Neuronal stem cell (in vitro differentiated cells): ENCODE data around the gene RNF150.

Experiments
- DNase-seq: peaks from one replicate; pipeline ENCODE4 v3.0.0-alpha.2; 2013; ENCODE audit warnings: low spot score
- H2AFZ ChIP-seq: one replicate; pipeline ENCODE4 v1.6.1; 2013; ENCODE audit warnings: mild to moderate bottlenecking, low read length, inconsistent platforms
- H2AK5ac ChIP-seq: 2 replicates; pipeline ENCODE4 v1.6.1; 2013; ENCODE audit warnings: low read depth, mild to moderate bottlenecking, inconsistent platforms, low read length, moderate library complexity, mixed read lengths
- H2BK120ac ChIP-seq: 2 replicates; pipeline ENCODE4 v1.6.1; 2013; ENCODE audit warnings: low read depth, mild to moderate bottlenecking, inconsistent platforms, low read length, moderate library complexity, mixed read lengths
- H2BK12ac ChIP-seq: one replicate; pipeline ENCODE4 v1.6.1; 2013; ENCODE audit warnings: low read length, inconsistent platforms
- H2BK15ac ChIP-seq: 2 replicates; pipeline ENCODE4 v1.6.1; 2013; ENCODE audit warnings: mild to moderate bottlenecking, low read length, inconsistent platforms, mixed read lengths
- H2BK5ac ChIP-seq: one replicate; pipeline ENCODE4 v1.6.1; 2013; ENCODE audit warnings: inconsistent platforms, mild to moderate bottlenecking, low read length, moderate library complexity
- H3K14ac ChIP-seq: one replicate; pipeline ENCODE4 v1.6.1; 2013; ENCODE audit warnings: low read length, inconsistent platforms
- H3K18ac ChIP-seq: 2 replicates; pipeline ENCODE4 v1.6.1; 2013; ENCODE audit warnings: low read length, inconsistent platforms
- H3K23ac ChIP-seq: 2 replicates; pipeline ENCODE4 v1.6.1; 2013; ENCODE audit warnings: low read depth, mild to moderate bottlenecking, mixed read lengths, low read length, inconsistent platforms; ENCODE audit not compliant: poor library complexity
- H3K27ac ChIP-seq: replicated peaks from 3 replicates; pipeline ENCODE4 v1.5.1; 2013; ENCODE audit warnings: low read length, inconsistent platforms
- H3K27me3 ChIP-seq, 3 experiments: 2 replicates each; pipeline ENCODE4 v1.6.1; 2013; ENCODE audit warnings: low read length in 3 of 3, mild to moderate bottlenecking in 2 of 3, inconsistent platforms in 1 of 3, low read depth in 1 of 3, mixed read lengths in 1 of 3, moderate library complexity in 1 of 3; ENCODE audit not compliant: control insufficient read depth in 3 of 3, insufficient read depth in 3 of 3
- H3K36me3 ChIP-seq, 2 donors: replicated peaks in 1 of 2; 2 replicates each; pipeline ENCODE4 v1.6.1; 2013; ENCODE audit warnings: low read length in 2 of 2; ENCODE audit not compliant: control insufficient read depth in 2 of 2, insufficient read depth in 2 of 2
- H3K4ac ChIP-seq: 2 replicates; pipeline ENCODE4 v1.6.1; 2013; ENCODE audit warnings: inconsistent platforms, mild to moderate bottlenecking, low read length, moderate library complexity
- H3K4me1 ChIP-seq, 2 donors: 1 replicate in 1 of 2; 2 replicates in 1 of 2; pipeline ENCODE4 v1.6.1; 2013; ENCODE audit warnings: low read length in 2 of 2, low read depth in 1 of 2; ENCODE audit not compliant: control insufficient read depth in 2 of 2, insufficient read depth in 1 of 2
- H3K4me2 ChIP-seq: one replicate; pipeline ENCODE4 v1.6.1; 2013; ENCODE audit warnings: mild to moderate bottlenecking, low read length, inconsistent platforms; ENCODE audit not compliant: insufficient read depth, poor library complexity, severe bottlenecking
- H3K4me3 ChIP-seq, 2 donors: 2 replicates each; pipeline ENCODE4 v1.5.1; 2013; ENCODE audit warnings: low read length in 2 of 2, mild to moderate bottlenecking in 2 of 2, inconsistent platforms in 1 of 2, moderate library complexity in 1 of 2
- H3K79me1 ChIP-seq: one replicate; pipeline ENCODE4 v1.6.1; 2013; ENCODE audit warnings: low read depth, mild to moderate bottlenecking, inconsistent platforms, low read length, moderate library complexity
- H3K9ac ChIP-seq: one replicate; pipeline ENCODE4 v1.6.1; 2013; ENCODE audit warnings: mild to moderate bottlenecking, low read depth, low read length, inconsistent platforms; ENCODE audit not compliant: poor library complexity
- H3K9me3 ChIP-seq, 2 donors: replicated peaks in 1 of 2; 2 replicates each; pipeline versions ENCODE3 to v1.6.1; 2013; ENCODE audit warnings: low read length in 2 of 2, mild to moderate bottlenecking in 2 of 2, inconsistent platforms in 1 of 2, low read depth in 1 of 2, mixed read lengths in 1 of 2, moderate library complexity in 1 of 2; ENCODE audit not compliant: control insufficient read depth in 2 of 2, insufficient read depth in 1 of 2
- H4K8ac ChIP-seq: one replicate; pipeline ENCODE4 v1.6.1; 2013; ENCODE audit warnings: low read depth, mild to moderate bottlenecking, inconsistent platforms, low read length, moderate library complexity
- H4K91ac ChIP-seq: one replicate; pipeline ENCODE4 v1.6.1; 2013; ENCODE audit warnings: low read length, low read depth, mild to moderate bottlenecking, inconsistent platforms; ENCODE audit not compliant: poor library complexity
- WGBS, 2 donors: extraction: QIAGEN DNeasy Blood & Tissue Kit; methylation state at CpG; one replicate each; pipeline ENCODE4 v1.1.7; 2013; ENCODE audit warnings: missing lambda C conversion rate in 2 of 2, mixed read lengths in 1 of 2; ENCODE audit not compliant: insufficient read length in 2 of 2, insufficient replicate concordance in 1 of 2; ENCODE audit errors: extremely low coverage in 2 of 2; 5-methylcytosine and 5-hydroxymethylcytosine counted together

Gene RNF150

GRCh38 chr4:140888054-140888453 is 245.2 kb downstream of the RNF150 start:
- H4K91ac ChIP-seq, result no peak overlapping the region
- no peak overlapping the region for H3K18ac ChIP-seq
- H3K4ac ChIP-seq, result no peak overlapping the region
- H3K79me1 ChIP-seq, result no peaks in the 10 kb centered on the region
- H4K8ac ChIP-seq, result no peak overlapping the region
- no peak overlapping the region for H3K9ac ChIP-seq
- H2BK120ac ChIP-seq, result no peak overlapping the region
- no peak overlapping the region for H2BK5ac ChIP-seq
- no peak overlapping the region for H2AFZ ChIP-seq
- H2BK12ac ChIP-seq, result no peak overlapping the region
- no peak for DNase-seq
- peaks cover 0 to 6% of the 10 kb centered on the region in 2 donors for H3K9me3 ChIP-seq
- H2AK5ac ChIP-seq, result no peak overlapping the region
- H3K36me3 ChIP-seq, result no peaks in the 10 kb centered on the region
- H3K4me3 ChIP-seq, result no peak overlapping the region
- no CpG with 5 or more reads among the region's 3 CpGs for WGBS, 2 donors
- no peaks in the 10 kb centered on the region for H3K27me3 ChIP-seq
- H3K23ac ChIP-seq, result no peak overlapping the region
- H3K4me2 ChIP-seq, result no peak overlapping the region
- H3K14ac ChIP-seq, result no peak overlapping the region
- no peaks in the 10 kb centered on the region for H3K4me1 ChIP-seq
- no peak overlapping the region for H3K27ac ChIP-seq
- no peak overlapping the region for H2BK15ac ChIP-seq

GRCh38 chr4:140887467-140887866 is 245.8 kb downstream of the RNF150 start:
- no CpG with 5 or more reads among the region's 2 CpGs for WGBS, 2 donors
- no peaks in the 10 kb centered on the region for H3K79me1 ChIP-seq
- no peak for DNase-seq

GRCh38 chr4:140884431-140885058 is 248.7 kb downstream of the RNF150 start:
- no peak overlapping the region for H3K14ac ChIP-seq
- H3K23ac ChIP-seq, result no peak overlapping the region
- H2BK12ac ChIP-seq, result no peak overlapping the region
- peak; percentile 54 for DNase-seq
- no peak overlapping the region for H3K4me2 ChIP-seq
- H2BK5ac ChIP-seq, result no peak overlapping the region
- H3K9me3 ChIP-seq, result peaks cover under 1 to 18% of the 10 kb centered on the region in 2 donors
- H3K9ac ChIP-seq, result no peak overlapping the region
- no peaks in the 10 kb centered on the region for H3K79me1 ChIP-seq
- no peak overlapping the region for H4K91ac ChIP-seq
- no CpG with 5 or more reads among the region's 4 CpGs for WGBS, 2 donors
- no peaks in the 10 kb centered on the region for H3K36me3 ChIP-seq
- H3K18ac ChIP-seq, result no peak overlapping the region
- H3K27me3 ChIP-seq, result no peaks in the 10 kb centered on the region
- no peak overlapping the region for H4K8ac ChIP-seq
- no peak overlapping the region for H3K27ac ChIP-seq
- no peak overlapping the region for H2AK5ac ChIP-seq
- no peak overlapping the region for H2BK120ac ChIP-seq
- H3K4ac ChIP-seq, result no peak overlapping the region
- no peak overlapping the region for H3K4me3 ChIP-seq
- H2BK15ac ChIP-seq, result no peak overlapping the region
- H2AFZ ChIP-seq, result no peak overlapping the region
- H3K4me1 ChIP-seq, result no peaks in the 10 kb centered on the region

More at GRCh38 chr4:140887467-140887866, 245.8 kb downstream of the RNF150 start:
- no peaks in the 10 kb centered on the region for H3K36me3 ChIP-seq
- no peak overlapping the region for H2BK12ac ChIP-seq
- peaks cover 0 to 6% of the 10 kb centered on the region in 2 donors for H3K9me3 ChIP-seq
- no peak overlapping the region for H3K4ac ChIP-seq
- no peak overlapping the region for H3K27ac ChIP-seq
- H3K4me3 ChIP-seq, result no peak overlapping the region
- H2BK15ac ChIP-seq, result no peak overlapping the region
- H3K4me1 ChIP-seq, result no peaks in the 10 kb centered on the region
- no peak overlapping the region for H3K9ac ChIP-seq
- H2AFZ ChIP-seq, result no peak overlapping the region
- no peak overlapping the region for H4K8ac ChIP-seq
- H4K91ac ChIP-seq, result no peak overlapping the region
- H3K14ac ChIP-seq, result no peak overlapping the region
- H2BK5ac ChIP-seq, result no peak overlapping the region
- H3K18ac ChIP-seq, result no peak overlapping the region
- H3K27me3 ChIP-seq, result no peaks in the 10 kb centered on the region
- no peak overlapping the region for H3K4me2 ChIP-seq
- H3K23ac ChIP-seq, result no peak overlapping the region
- H2AK5ac ChIP-seq, result no peak overlapping the region
- no peak overlapping the region for H2BK120ac ChIP-seq

- no peak overlapping the region for H4K8ac ChIP-seq
- no peaks in the 10 kb centered on the region for H3K4me1 ChIP-seq
- no peak overlapping the region for H3K4me2 ChIP-seq
- H3K9ac ChIP-seq, result no peak overlapping the region
- no peaks in the 10 kb centered on the region for H3K79me1 ChIP-seq
- H3K4me3 ChIP-seq, result no peak overlapping the region
- DNase-seq, result no peak
- no peak overlapping the region for H3K27ac ChIP-seq
- H3K18ac ChIP-seq, result no peak overlapping the region
- no peak overlapping the region for H2AFZ ChIP-seq
- H2BK15ac ChIP-seq, result no peak overlapping the region
- no peak overlapping the region for H2BK120ac ChIP-seq
- no peak overlapping the region for H3K4ac ChIP-seq
- H4K91ac ChIP-seq, result no peak overlapping the region
- no peak overlapping the region for H3K14ac ChIP-seq
- no peak overlapping the region for H3K23ac ChIP-seq
- peaks cover 2 to 20% of the 10 kb centered on the region in 2 donors for H3K9me3 ChIP-seq
- no peak overlapping the region for H2BK5ac ChIP-seq
- H3K27me3 ChIP-seq, result peaks cover 0 to 13% (median 0%) of the 10 kb centered on the region in 3 experiments
- H2AK5ac ChIP-seq, result no peak overlapping the region
- no peak overlapping the region for H2BK12ac ChIP-seq
- H3K36me3 ChIP-seq, result no peaks in the 10 kb centered on the region
Measured at GRCh38 chr4:140877781-140878180, 255.5 kb downstream of the RNF150 start.
